Natural killer cell (primary cell): ENCODE results near the gene ZCCHC14. TPM values are rescaled to one million over a fixed set of nuclear protein-coding genes. Genes with fewer than 3 reads are reported as not detected.

Experiments used
- ATAC-seq, 3 donors: fragments of 150-1000 bp in 2 of 3; fragments of 200-7000 bp in 1 of 3; cut with Tn5 transposase; 1 replicate in 1 of 3; 2 replicates in 2 of 3; pipeline ENCODE4 v1.10.0; 2021; ENCODE audit warnings: mild to moderate bottlenecking in 2 of 3, moderate library complexity in 2 of 3
- DNase-seq, 2 donors: peaks; one replicate each; pipeline versions ENCODE4 v3.0.0 to v3.0.0-alpha.2; 2013 to 2021; ENCODE audit warnings: mixed read lengths in 1 of 2
- H3K27ac ChIP-seq: one replicate; pipeline ENCODE4 v1.5.1; 2013; ENCODE audit warnings: mild to moderate bottlenecking, low read length
- H3K27me3 ChIP-seq: one replicate; pipeline ENCODE4 v1.6.1; 2013; ENCODE audit warnings: low read length; ENCODE audit not compliant: control insufficient read depth, insufficient read depth
- H3K36me3 ChIP-seq: one replicate; pipeline ENCODE4 v1.6.1; 2013; ENCODE audit warnings: low read length; ENCODE audit not compliant: control insufficient read depth, insufficient read depth
- H3K4me1 ChIP-seq: one replicate; pipeline ENCODE4 v1.6.1; 2013; ENCODE audit warnings: low read length; ENCODE audit not compliant: control insufficient read depth, insufficient read depth
- H3K4me3 ChIP-seq: one replicate; pipeline ENCODE4 v1.5.1; 2013; ENCODE audit warnings: low read length
- H3K9me3 ChIP-seq: one replicate; pipeline ENCODE4 v1.6.1; 2013; ENCODE audit warnings: low read length; ENCODE audit not compliant: control insufficient read depth, insufficient read depth
- H3K27ac Mint-ChIP-seq, 2 donors: one replicate each; pipeline ENCODE4 v1.8.0; 2022; ENCODE audit warnings: mild to moderate bottlenecking in 2 of 2, mixed read lengths in 2 of 2, moderate library complexity in 1 of 2
- H3K27me3 Mint-ChIP-seq, 2 donors: one replicate each; pipeline ENCODE4 v1.8.0; 2022; ENCODE audit warnings: low read depth in 2 of 2, mixed read lengths in 2 of 2
- H3K36me3 Mint-ChIP-seq: one replicate; pipeline ENCODE4 v1.8.0; 2022; ENCODE audit warnings: mixed read lengths
- H3K4me1 Mint-ChIP-seq, 2 donors: one replicate each; pipeline ENCODE4 v1.8.0; 2022; ENCODE audit warnings: mixed read lengths in 2 of 2
- H3K4me3 Mint-ChIP-seq: one replicate; pipeline ENCODE4 v1.8.0; 2022; ENCODE audit warnings: mild to moderate bottlenecking, moderate library complexity, mixed read lengths
- H3K9me3 Mint-ChIP-seq, 2 donors: one replicate each; pipeline ENCODE4 v1.8.0; 2022; ENCODE audit warnings: mixed read lengths in 2 of 2
- CTCF ChIP-seq: fragments of 200-600 bp; IDR thresholded peaks from one replicate; pipeline ENCODE4 v1.8.0; 2022; ENCODE audit warnings: antibody characterized with exemption
- WGBS: methylation state at CpG from one replicate; pipeline ENCODE4 v1.1.7; 2013; ENCODE audit warnings: missing lambda C conversion rate; ENCODE audit not compliant: insufficient coverage; 5-methylcytosine and 5-hydroxymethylcytosine counted together
- intact Hi-C: fragments of 100-400 bp; cut with micrococcal nuclease; formaldehyde crosslinking; loops from one replicate; pipeline ENCODE4 v1.14.2; 2022
- total RNA-seq, 4 donors: library from RNA; stranded (reverse); fragments of 120-200 nt in 1 of 4; gene quantifications; one replicate each; pipeline versions ENCODE4 v1.2.3 to v1.2.4, GENCODE V29; 2013 to 2022

ZCCHC14 gene
- total RNA-seq, 3 donors from 2014 or later (not counting 1 experiment from before 2014, with no cell fraction given) = 12.2 to 20.9 (median 19.2) TPM

- Mint-ChIP-seq H3K4me3 (no peak overlapping the region), H3K9me3 (no peaks in the 10 kb centered on the region), H3K4me1 (peaks cover 0 to 8% of the 10 kb centered on the region in 2 donors), H3K36me3 (peaks cover 8% of the 10 kb centered on the region), H3K27ac (no peak overlapping the region), H3K27me3 (no peaks in the 10 kb centered on the region)
- intact Hi-C loops = no loop called here
- no peaks in the 10 kb centered on the region for H3K27me3 ChIP-seq
- no peak overlapping the region for H3K4me3 ChIP-seq
- DNase-seq (no peak), ATAC-seq (no peak)
- TF ChIP-seq CTCF = no peak
- no peak overlapping the region for H3K27ac ChIP-seq
- no peaks in the 10 kb centered on the region for H3K9me3 ChIP-seq
- 96% methylated on average over 8 of the region's 8 CpGs for WGBS
- H3K36me3 ChIP-seq = peaks cover 3% of the 10 kb centered on the region
- H3K4me1 ChIP-seq = no peaks in the 10 kb centered on the region
Observed at GRCh38 chr16:87443016-87443415, 49.8 kb downstream of the ZCCHC14 start.

- no peak overlapping the region for H3K27ac Mint-ChIP-seq
- H3K4me1 Mint-ChIP-seq = peaks cover 0 to 8% of the 10 kb centered on the region in 2 donors
- H3K36me3 Mint-ChIP-seq = peaks cover 5% of the 10 kb centered on the region
- H3K27me3 Mint-ChIP-seq = no peaks in the 10 kb centered on the region
- H3K4me3 Mint-ChIP-seq = no peak overlapping the region
- Histone ChIP-seq H3K27ac (no peak overlapping the region), H3K4me1 (no peaks in the 10 kb centered on the region), H3K9me3 (no peaks in the 10 kb centered on the region), H3K27me3 (no peaks in the 10 kb centered on the region), H3K36me3 (peaks cover 3% of the 10 kb centered on the region), H3K4me3 (no peak overlapping the region)
- ATAC-seq (no peak), DNase-seq (no peak)
- TF ChIP-seq CTCF = no peak
- H3K9me3 Mint-ChIP-seq = no peaks in the 10 kb centered on the region
- intact Hi-C loops = no loop called here
- 99% methylated on average over 4 of the region's 4 CpGs for WGBS
Observed at GRCh38 chr16:87442581-87442966, 50.2 kb downstream of the ZCCHC14 start.

DNA sequence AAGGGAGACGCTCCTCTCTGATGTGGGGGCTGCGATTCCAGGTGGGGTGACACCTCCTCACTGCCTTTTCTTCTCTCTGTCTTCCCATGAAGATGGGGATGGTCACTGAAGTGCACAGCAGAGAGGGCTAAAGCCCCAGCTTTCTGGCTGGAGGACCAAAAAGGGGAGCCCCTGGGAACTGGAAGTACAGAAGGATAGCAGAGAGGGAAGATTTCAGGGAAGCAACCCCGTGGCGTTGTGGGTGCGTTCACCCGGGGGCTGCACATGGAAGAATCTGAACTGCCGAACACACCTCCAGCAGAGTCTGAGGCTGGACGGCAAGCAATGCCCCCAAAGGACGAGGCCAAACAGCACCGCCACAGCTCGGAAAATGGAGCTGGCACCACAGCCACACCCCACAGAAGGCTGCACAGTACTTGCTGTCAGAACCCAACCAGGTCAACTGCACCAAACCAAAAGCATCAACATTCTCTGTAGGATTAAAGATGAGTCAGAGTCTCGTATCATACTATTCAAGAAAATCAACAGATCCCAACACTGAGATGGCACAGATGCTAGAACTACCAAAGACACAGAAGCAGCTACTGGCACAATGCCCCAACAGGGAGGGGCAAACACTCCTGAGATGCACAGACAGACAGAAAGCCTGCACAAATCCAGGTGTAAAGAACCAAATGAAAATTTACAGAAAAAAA is 50.8 kb downstream of the ZCCHC14 start:
- Histone ChIP-seq H3K27me3 (no peaks in the 10 kb centered on the region), H3K4me3 (no peak overlapping the region), H3K4me1 (peaks cover under 1% of the 10 kb centered on the region), H3K9me3 (no peaks in the 10 kb centered on the region), H3K27ac (no peak overlapping the region), H3K36me3 (peaks cover 3% of the 10 kb centered on the region)
- TF ChIP-seq CTCF = no peak
- no peaks in the 10 kb centered on the region for H3K9me3 Mint-ChIP-seq
- no peak overlapping the region for H3K4me3 Mint-ChIP-seq
- peaks cover under 1 to 8% of the 10 kb centered on the region in 2 donors for H3K4me1 Mint-ChIP-seq
- H3K36me3 Mint-ChIP-seq = peaks cover 3% of the 10 kb centered on the region
- H3K27me3 Mint-ChIP-seq = no peaks in the 10 kb centered on the region
- WGBS = 98% methylated on average over 12 of the region's 12 CpGs
- no peak for ATAC-seq
- intact Hi-C loops = no loop called here
- H3K27ac Mint-ChIP-seq = no peak overlapping the region
- no peak for DNase-seq

- DNase-seq = no peak
- Mint-ChIP-seq H3K4me1 (peaks cover 21 to 24% of the 10 kb centered on the region in 2 donors), H3K27me3 (no peaks in the 10 kb centered on the region), H3K36me3 (no peaks in the 10 kb centered on the region), H3K4me3 (no peak overlapping the region), H3K9me3 (no peaks in the 10 kb centered on the region), H3K27ac (no peak overlapping the region)
- WGBS = 95% methylated on average over 10 of the region's 10 CpGs
- no peaks in the 10 kb centered on the region for H3K36me3 ChIP-seq
- no peaks in the 10 kb centered on the region for H3K9me3 ChIP-seq
- H3K27ac ChIP-seq = no peak overlapping the region
- no peak for TF ChIP-seq CTCF
- intact Hi-C loops = no loop called here
- H3K4me3 ChIP-seq = no peak overlapping the region
- no peak for ATAC-seq
- peaks cover 21% of the 10 kb centered on the region for H3K4me1 ChIP-seq
- H3K27me3 ChIP-seq = no peaks in the 10 kb centered on the region
Observed at GRCh38 chr16:87439926-87440325, 52.9 kb downstream of the ZCCHC14 start.
